Natural killer cell (primary cell): ENCODE measurements around the gene TDRD9. TPM values are rescaled to one million over a fixed set of nuclear protein-coding genes. Genes with fewer than 3 reads are reported as not detected.

ENCODE experiments used
- ATAC-seq, 3 donors: fragments of 150-1000 bp in 2 of 3; fragments of 200-7000 bp in 1 of 3; cut with Tn5 transposase; 1 replicate in 1 of 3; 2 replicates in 2 of 3; pipeline ENCODE4 v1.10.0; 2021; ENCODE audit warnings: mild to moderate bottlenecking in 2 of 3, moderate library complexity in 2 of 3
- DNase-seq, 2 donors: peaks; one replicate each; pipeline versions ENCODE4 v3.0.0 to v3.0.0-alpha.2; 2013 to 2021; ENCODE audit warnings: mixed read lengths in 1 of 2
- H3K27ac ChIP-seq: one replicate; pipeline ENCODE4 v1.5.1; 2013; ENCODE audit warnings: mild to moderate bottlenecking, low read length
- H3K27me3 ChIP-seq: one replicate; pipeline ENCODE4 v1.6.1; 2013; ENCODE audit warnings: low read length; ENCODE audit not compliant: control insufficient read depth, insufficient read depth
- H3K36me3 ChIP-seq: one replicate; pipeline ENCODE4 v1.6.1; 2013; ENCODE audit warnings: low read length; ENCODE audit not compliant: control insufficient read depth, insufficient read depth
- H3K4me1 ChIP-seq: one replicate; pipeline ENCODE4 v1.6.1; 2013; ENCODE audit warnings: low read length; ENCODE audit not compliant: control insufficient read depth, insufficient read depth
- H3K4me3 ChIP-seq: one replicate; pipeline ENCODE4 v1.5.1; 2013; ENCODE audit warnings: low read length
- H3K9me3 ChIP-seq: one replicate; pipeline ENCODE4 v1.6.1; 2013; ENCODE audit warnings: low read length; ENCODE audit not compliant: control insufficient read depth, insufficient read depth
- H3K27ac Mint-ChIP-seq, 2 donors: one replicate each; pipeline ENCODE4 v1.8.0; 2022; ENCODE audit warnings: mild to moderate bottlenecking in 2 of 2, mixed read lengths in 2 of 2, moderate library complexity in 1 of 2
- H3K27me3 Mint-ChIP-seq, 2 donors: one replicate each; pipeline ENCODE4 v1.8.0; 2022; ENCODE audit warnings: low read depth in 2 of 2, mixed read lengths in 2 of 2
- H3K36me3 Mint-ChIP-seq: one replicate; pipeline ENCODE4 v1.8.0; 2022; ENCODE audit warnings: mixed read lengths
- H3K4me1 Mint-ChIP-seq, 2 donors: one replicate each; pipeline ENCODE4 v1.8.0; 2022; ENCODE audit warnings: mixed read lengths in 2 of 2
- H3K4me3 Mint-ChIP-seq: one replicate; pipeline ENCODE4 v1.8.0; 2022; ENCODE audit warnings: mild to moderate bottlenecking, moderate library complexity, mixed read lengths
- H3K9me3 Mint-ChIP-seq, 2 donors: one replicate each; pipeline ENCODE4 v1.8.0; 2022; ENCODE audit warnings: mixed read lengths in 2 of 2
- CTCF ChIP-seq: fragments of 200-600 bp; IDR thresholded peaks from one replicate; pipeline ENCODE4 v1.8.0; 2022; ENCODE audit warnings: antibody characterized with exemption
- WGBS: methylation state at CpG from one replicate; pipeline ENCODE4 v1.1.7; 2013; ENCODE audit warnings: missing lambda C conversion rate; ENCODE audit not compliant: insufficient coverage; 5-methylcytosine and 5-hydroxymethylcytosine counted together
- intact Hi-C: fragments of 100-400 bp; cut with micrococcal nuclease; formaldehyde crosslinking; loops from one replicate; pipeline ENCODE4 v1.14.2; 2022
- total RNA-seq, 4 donors: library from RNA; stranded (reverse); fragments of 120-200 nt in 1 of 4; gene quantifications; one replicate each; pipeline versions ENCODE4 v1.2.3 to v1.2.4, GENCODE V29; 2013 to 2022

TDRD9 gene
- total RNA-seq, 3 donors from 2014 or later (not counting 1 experiment from before 2014, with no cell fraction given), result 0.75 to 2.2 (median 1.4) TPM

DNA sequence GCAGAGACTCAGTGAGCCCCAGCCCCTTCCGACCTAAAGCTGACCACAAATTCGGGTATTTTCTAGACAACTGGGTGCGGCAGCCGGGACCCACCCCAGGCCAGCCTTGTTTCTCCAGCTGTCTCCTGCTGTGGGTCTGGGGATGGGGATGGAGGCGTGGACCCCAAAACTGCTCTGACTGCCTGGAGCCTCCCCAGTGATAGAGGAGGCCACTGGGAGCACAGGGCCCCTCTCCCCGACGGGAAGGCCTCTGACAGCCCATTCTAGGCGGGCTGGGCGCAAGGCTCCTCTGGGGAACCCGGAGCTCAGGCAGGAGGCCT, 38.2 kb upstream of the TDRD9 start:
- no peak for ATAC-seq
- no peak for DNase-seq
- no peak for TF ChIP-seq CTCF

DNA sequence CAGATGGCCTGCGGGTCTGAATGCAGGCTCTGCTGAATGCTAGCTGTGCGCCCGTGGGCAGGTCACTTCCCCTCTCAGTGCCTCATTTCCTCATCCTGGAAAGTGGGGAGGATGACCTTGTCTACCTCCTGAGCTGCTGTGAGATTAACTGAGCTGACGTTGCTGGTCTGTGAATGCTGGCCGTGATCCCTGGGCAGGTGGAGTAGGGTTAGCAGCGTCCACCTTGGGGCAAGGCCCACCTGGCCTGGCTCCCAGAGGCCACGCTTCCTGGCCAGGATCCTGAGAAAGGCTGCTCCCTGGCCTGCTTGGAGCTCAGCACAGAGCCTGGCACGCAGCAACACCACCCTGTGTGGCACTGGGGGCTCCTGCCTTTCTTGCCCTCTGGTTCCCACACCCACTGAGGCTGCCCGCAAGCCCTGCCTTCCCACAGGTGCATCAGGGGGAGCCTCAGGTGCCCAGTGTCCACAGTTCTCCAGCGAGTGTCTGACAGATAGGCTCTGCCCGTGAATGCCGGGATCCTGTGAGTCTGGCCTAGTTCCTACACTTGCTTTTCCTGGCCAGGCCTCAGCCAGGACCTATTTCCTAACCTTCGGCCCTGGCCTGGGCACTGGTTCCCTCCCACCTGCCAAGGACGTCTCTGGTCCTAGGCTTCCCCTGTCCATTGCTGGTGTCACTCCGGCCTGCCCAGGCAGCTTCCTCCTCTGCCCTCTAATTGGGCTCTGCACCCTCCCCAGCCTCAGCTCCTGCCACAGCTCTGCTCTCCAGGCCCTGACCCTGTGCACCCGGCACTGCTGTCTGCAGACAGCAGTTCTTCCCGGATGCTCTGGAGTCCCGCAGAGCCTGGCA, 37.2 kb upstream of the TDRD9 start:
- Mint-ChIP-seq H3K4me1 (no peaks in the 10 kb centered on the region), H3K27ac (no peak overlapping the region), H3K4me3 (no peak overlapping the region), H3K9me3 (no peaks in the 10 kb centered on the region), H3K27me3 (no peaks in the 10 kb centered on the region), H3K36me3 (no peaks in the 10 kb centered on the region)
- H3K4me1 ChIP-seq, result no peaks in the 10 kb centered on the region
- ATAC-seq, result no peak
- no peak overlapping the region for H3K4me3 ChIP-seq
- H3K27ac ChIP-seq, result no peak overlapping the region
- H3K36me3 ChIP-seq, result no peaks in the 10 kb centered on the region
- WGBS, result 89% methylated on average over 18 of the region's 18 CpGs
- H3K9me3 ChIP-seq, result no peaks in the 10 kb centered on the region
- no peaks in the 10 kb centered on the region for H3K27me3 ChIP-seq
- no peak for TF ChIP-seq CTCF
- DNase-seq, result no peak
- intact Hi-C loops, result no loop called here

More for the DNA sequence above, 38.2 kb upstream of the TDRD9 start:
- Histone ChIP-seq H3K36me3 (no peaks in the 10 kb centered on the region), H3K27ac (no peak overlapping the region), H3K4me3 (no peak overlapping the region), H3K9me3 (no peaks in the 10 kb centered on the region), H3K27me3 (no peaks in the 10 kb centered on the region), H3K4me1 (no peaks in the 10 kb centered on the region)
- H3K27me3 Mint-ChIP-seq, result no peaks in the 10 kb centered on the region
- intact Hi-C loops, result no loop called here
- no peaks in the 10 kb centered on the region for H3K9me3 Mint-ChIP-seq
- WGBS, result 92% methylated on average over 10 of the region's 10 CpGs
- H3K4me1 Mint-ChIP-seq, result no peaks in the 10 kb centered on the region
- no peak overlapping the region for H3K4me3 Mint-ChIP-seq
- H3K27ac Mint-ChIP-seq, result no peak overlapping the region
- H3K36me3 Mint-ChIP-seq, result no peaks in the 10 kb centered on the region

GRCh38 chr14:103891667-103892215, 36.5 kb upstream of the TDRD9 start:
- H3K9me3 ChIP-seq, result no peaks in the 10 kb centered on the region
- Mint-ChIP-seq H3K36me3 (no peaks in the 10 kb centered on the region), H3K4me1 (no peaks in the 10 kb centered on the region), H3K4me3 (no peak overlapping the region), H3K27me3 (no peaks in the 10 kb centered on the region), H3K9me3 (no peaks in the 10 kb centered on the region), H3K27ac (no peak overlapping the region)
- no peaks in the 10 kb centered on the region for H3K36me3 ChIP-seq
- H3K4me3 ChIP-seq, result no peak overlapping the region
- H3K4me1 ChIP-seq, result no peaks in the 10 kb centered on the region
- WGBS, result 95% methylated on average over 15 of the region's 15 CpGs
- ATAC-seq (no peak), DNase-seq (no peak)
- H3K27me3 ChIP-seq, result no peaks in the 10 kb centered on the region
- TF ChIP-seq CTCF, result no peak
- no peak overlapping the region for H3K27ac ChIP-seq
- intact Hi-C loops, result no loop called here
